Astrocyte (in vitro differentiated cells and primary cell): ENCODE data around the gene AKAP8L. TPM values are rescaled to one million over a fixed set of nuclear protein-coding genes. Genes with fewer than 3 reads are reported as not detected.
A peak's percentile ranks its signal among the peaks of the same experiment; 100 is the strongest.

Source experiments
- DNase-seq: peaks from one replicate; pipeline ENCODE4 v3.0.0-alpha.2; 2010; ENCODE audit warnings: low read depth
- FAIRE-seq: peaks from 2 replicates; lab custom pipeline; 2011; peaks lifted over from hg19 to GRCh38; lab: Jason Lieb, UNC
- H2AFZ ChIP-seq: 2 replicates; pipeline ENCODE4 v1.6.0; 2012; ENCODE audit warnings: low read depth, low read length, inconsistent platforms
- H3K27ac ChIP-seq: 2 replicates; pipeline ENCODE4 v1.5.1; 2011; ENCODE audit warnings: low read depth, low read length, inconsistent platforms
- H3K27me3 ChIP-seq: 2 replicates; pipeline ENCODE4 v1.6.0; 2011; ENCODE audit warnings: low read length, inconsistent platforms; ENCODE audit not compliant: insufficient read depth
- H3K36me3 ChIP-seq: 2 replicates; pipeline ENCODE4 v1.5.1; 2011; ENCODE audit warnings: low read length, inconsistent platforms; ENCODE audit not compliant: insufficient read depth
- H3K4me1 ChIP-seq: 2 replicates; pipeline ENCODE4 v1.5.1; 2011; ENCODE audit warnings: low read length, inconsistent platforms; ENCODE audit not compliant: insufficient read depth
- H3K4me2 ChIP-seq: 2 replicates; pipeline ENCODE4 v1.6.0; 2012; ENCODE audit warnings: low read length, inconsistent platforms
- H3K4me3 ChIP-seq: 2 replicates; pipeline ENCODE4 v1.5.1; 2011; ENCODE audit warnings: low read depth, mild to moderate bottlenecking, low read length, inconsistent platforms; ENCODE audit not compliant: insufficient read depth
- H3K79me2 ChIP-seq: 2 replicates; pipeline ENCODE4 v1.6.0; 2012; ENCODE audit warnings: mild to moderate bottlenecking, low read length, inconsistent platforms; ENCODE audit not compliant: insufficient read depth
- H3K9ac ChIP-seq: 2 replicates; pipeline ENCODE4 v1.6.0; 2012; ENCODE audit warnings: mild to moderate bottlenecking, low read length, inconsistent platforms
- H3K9me3 ChIP-seq: 2 replicates; pipeline ENCODE4 v1.5.1; 2012; ENCODE audit warnings: low read depth, mild to moderate bottlenecking, low read length, inconsistent platforms; ENCODE audit not compliant: insufficient read depth
- H4K20me1 ChIP-seq: 2 replicates; pipeline ENCODE4 v1.6.0; 2012; ENCODE audit warnings: low read length, inconsistent platforms; ENCODE audit not compliant: insufficient read depth
- H3K27ac Mint-ChIP-seq: one replicate; pipeline ENCODE4 v1.8.0; 2021; ENCODE audit warnings: mild to moderate bottlenecking, mixed read lengths; ENCODE audit not compliant: unreplicated experiment
- H3K27me3 Mint-ChIP-seq: one replicate; pipeline ENCODE4 v1.8.0; 2021; ENCODE audit warnings: low read depth, mixed read lengths; ENCODE audit not compliant: unreplicated experiment
- H3K36me3 Mint-ChIP-seq: one replicate; pipeline ENCODE4 v1.8.0; 2021; ENCODE audit warnings: low read depth, mixed read lengths; ENCODE audit not compliant: unreplicated experiment
- H3K4me1 Mint-ChIP-seq: one replicate; pipeline ENCODE4 v1.8.0; 2021; ENCODE audit warnings: low read depth, mixed read lengths; ENCODE audit not compliant: unreplicated experiment
- H3K4me3 Mint-ChIP-seq: one replicate; pipeline ENCODE4 v1.8.0; 2021; ENCODE audit warnings: mild to moderate bottlenecking, moderate library complexity, mixed read lengths; ENCODE audit not compliant: unreplicated experiment
- H3K9me3 Mint-ChIP-seq: one replicate; pipeline ENCODE4 v1.8.0; 2021; ENCODE audit warnings: mild to moderate bottlenecking, mixed read lengths; ENCODE audit not compliant: unreplicated experiment
- EZH2 ChIP-seq: IDR thresholded peaks from 2 replicates; pipeline ENCODE4 v1.6.1; 2012; ENCODE audit warnings: mild to moderate bottlenecking, low read length, inconsistent platforms; ENCODE audit not compliant: insufficient read depth
- total RNA-seq: library from RNA; stranded (reverse); gene quantifications from 2 replicates; pipeline ENCODE4 v1.2.1, GENCODE V29; 2021
- TF ChIP-seq, protein P1 (sequence below): IDR thresholded peaks from 2 replicates; pipeline ENCODE4 v1.5.1; 2011; ENCODE audit warnings: low read depth, mild to moderate bottlenecking, inconsistent platforms, low read length, moderate library complexity; ENCODE audit not compliant: insufficient read depth

AKAP8L gene
- total RNA-seq, 1 donor from 2014 or later, result 101 TPM

DNA sequence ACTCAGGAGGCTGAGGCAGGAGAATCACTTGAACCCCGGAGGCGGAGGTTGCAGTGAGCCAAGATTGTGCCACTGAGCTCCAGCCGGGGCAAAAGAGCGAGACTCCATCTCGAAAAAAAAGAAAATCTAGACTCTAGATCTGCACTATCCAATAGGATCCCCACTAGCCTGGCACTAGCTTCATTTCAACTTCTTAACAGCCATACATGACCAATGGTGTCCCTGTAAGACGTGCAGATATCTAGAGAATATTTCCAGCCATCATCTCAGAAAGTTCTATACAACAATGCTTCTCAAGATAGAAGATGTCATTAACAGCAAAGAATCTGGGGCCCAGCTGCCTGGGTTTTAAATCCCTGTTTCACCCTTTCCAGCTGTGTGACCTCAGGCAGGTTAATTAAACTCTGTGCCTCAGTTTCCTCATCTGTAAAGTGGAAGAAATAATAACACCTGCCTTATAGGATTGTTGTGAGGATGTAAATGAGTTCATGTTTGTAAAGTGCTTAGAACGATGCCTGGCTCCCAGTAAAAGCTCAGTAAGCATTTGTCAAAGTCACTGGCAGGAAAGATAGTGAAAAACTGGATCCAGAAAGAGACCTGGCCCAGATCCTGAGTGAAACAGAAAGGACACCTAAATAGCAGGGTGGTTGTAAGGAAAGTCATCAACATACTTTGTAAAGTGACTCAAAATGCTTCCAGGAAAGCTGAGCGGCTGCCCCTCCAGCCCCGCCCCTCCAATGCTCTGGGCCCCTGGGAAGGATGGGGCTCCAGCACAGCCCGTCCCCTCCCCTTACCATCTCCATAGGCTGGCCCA, 17.4 kb upstream of the AKAP8L start:
- no peaks in the 10 kb centered on the region for H3K27me3 ChIP-seq
- no peak overlapping the region for H2AFZ ChIP-seq
- H3K27me3 Mint-ChIP-seq, result no peaks in the 10 kb centered on the region
- H3K4me3 Mint-ChIP-seq, result no peak overlapping the region
- peaks cover 14% of the 10 kb centered on the region for H3K79me2 ChIP-seq
- H3K36me3 Mint-ChIP-seq, result peaks cover 5% of the 10 kb centered on the region
- H3K4me3 ChIP-seq, result no peak overlapping the region
- H3K4me2 ChIP-seq, result no peak overlapping the region
- H3K4me1 Mint-ChIP-seq, result peaks cover 7% of the 10 kb centered on the region
- FAIRE-seq (no peak), DNase-seq (peak; percentile 19)
- H3K27ac ChIP-seq, result no peak overlapping the region
- no peaks in the 10 kb centered on the region for H3K9me3 ChIP-seq
- H3K9ac ChIP-seq, result no peak overlapping the region
- peaks cover 11% of the 10 kb centered on the region for H3K4me1 ChIP-seq
- no peak overlapping the region for H3K27ac Mint-ChIP-seq
- H3K36me3 ChIP-seq, result no peaks in the 10 kb centered on the region
- H3K9me3 Mint-ChIP-seq, result peaks cover 2% of the 10 kb centered on the region
- TF ChIP-seq EZH2, result no peak
- TF ChIP-seq, protein P1, sequence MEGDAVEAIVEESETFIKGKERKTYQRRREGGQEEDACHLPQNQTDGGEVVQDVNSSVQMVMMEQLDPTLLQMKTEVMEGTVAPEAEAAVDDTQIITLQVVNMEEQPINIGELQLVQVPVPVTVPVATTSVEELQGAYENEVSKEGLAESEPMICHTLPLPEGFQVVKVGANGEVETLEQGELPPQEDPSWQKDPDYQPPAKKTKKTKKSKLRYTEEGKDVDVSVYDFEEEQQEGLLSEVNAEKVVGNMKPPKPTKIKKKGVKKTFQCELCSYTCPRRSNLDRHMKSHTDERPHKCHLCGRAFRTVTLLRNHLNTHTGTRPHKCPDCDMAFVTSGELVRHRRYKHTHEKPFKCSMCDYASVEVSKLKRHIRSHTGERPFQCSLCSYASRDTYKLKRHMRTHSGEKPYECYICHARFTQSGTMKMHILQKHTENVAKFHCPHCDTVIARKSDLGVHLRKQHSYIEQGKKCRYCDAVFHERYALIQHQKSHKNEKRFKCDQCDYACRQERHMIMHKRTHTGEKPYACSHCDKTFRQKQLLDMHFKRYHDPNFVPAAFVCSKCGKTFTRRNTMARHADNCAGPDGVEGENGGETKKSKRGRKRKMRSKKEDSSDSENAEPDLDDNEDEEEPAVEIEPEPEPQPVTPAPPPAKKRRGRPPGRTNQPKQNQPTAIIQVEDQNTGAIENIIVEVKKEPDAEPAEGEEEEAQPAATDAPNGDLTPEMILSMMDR, result no peak
- peaks cover 6% of the 10 kb centered on the region for H4K20me1 ChIP-seq

DNA sequence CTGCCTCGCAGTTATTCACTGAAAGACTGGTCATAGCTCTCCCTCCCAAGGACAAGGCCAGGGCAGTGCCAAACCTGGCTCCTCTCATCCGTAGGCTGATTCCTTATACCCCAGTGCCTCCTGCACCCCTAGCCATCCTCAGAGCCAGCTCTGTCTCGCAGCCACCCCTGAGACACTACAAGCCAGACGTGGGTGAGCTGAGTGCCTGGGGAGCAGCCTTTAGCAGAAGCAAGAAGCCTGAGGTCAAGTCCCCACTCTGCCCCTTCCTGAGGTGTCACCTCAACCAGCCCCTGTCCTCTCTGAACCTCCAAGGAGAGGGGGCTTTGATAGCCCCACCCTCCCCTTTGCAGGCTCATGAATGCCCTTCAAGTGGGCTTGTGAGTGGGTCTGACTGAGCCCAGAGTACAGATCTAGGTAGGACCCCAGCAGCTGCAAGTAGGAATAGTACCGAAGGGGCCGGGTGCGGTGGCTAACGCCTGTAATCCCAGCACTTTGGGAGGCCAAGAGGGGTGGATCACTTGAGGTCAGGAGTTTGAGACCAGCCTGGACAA, 14.8 kb upstream of the AKAP8L start:
- Histone ChIP-seq H3K4me3 (no peak overlapping the region), H2AFZ (peak overlapping the region; percentile 72), H3K27ac (no peak overlapping the region), H3K4me2 (peak overlapping the region; percentile 93), H3K4me1 (peaks cover 19% of the 10 kb centered on the region), H3K9me3 (no peaks in the 10 kb centered on the region), H3K27me3 (no peaks in the 10 kb centered on the region), H3K9ac (peak overlapping the region; percentile 75), H3K79me2 (peaks cover 41% of the 10 kb centered on the region), H3K36me3 (no peaks in the 10 kb centered on the region), H4K20me1 (peaks cover 31% of the 10 kb centered on the region)
- no peak for DNase-seq
- Mint-ChIP-seq H3K27ac (peak overlapping the region; percentile 89), H3K9me3 (peaks cover 2% of the 10 kb centered on the region), H3K4me3 (peak overlapping the region; percentile 95), H3K4me1 (peaks cover 14% of the 10 kb centered on the region), H3K36me3 (peaks cover 8% of the 10 kb centered on the region), H3K27me3 (no peaks in the 10 kb centered on the region)
- no peak for FAIRE-seq
- TF ChIP-seq EZH2, result no peak
- TF ChIP-seq, protein P1, result no peak
